Measurements from ENCODE around the gene AP1G2.

The AP1G2 gene, protein sequence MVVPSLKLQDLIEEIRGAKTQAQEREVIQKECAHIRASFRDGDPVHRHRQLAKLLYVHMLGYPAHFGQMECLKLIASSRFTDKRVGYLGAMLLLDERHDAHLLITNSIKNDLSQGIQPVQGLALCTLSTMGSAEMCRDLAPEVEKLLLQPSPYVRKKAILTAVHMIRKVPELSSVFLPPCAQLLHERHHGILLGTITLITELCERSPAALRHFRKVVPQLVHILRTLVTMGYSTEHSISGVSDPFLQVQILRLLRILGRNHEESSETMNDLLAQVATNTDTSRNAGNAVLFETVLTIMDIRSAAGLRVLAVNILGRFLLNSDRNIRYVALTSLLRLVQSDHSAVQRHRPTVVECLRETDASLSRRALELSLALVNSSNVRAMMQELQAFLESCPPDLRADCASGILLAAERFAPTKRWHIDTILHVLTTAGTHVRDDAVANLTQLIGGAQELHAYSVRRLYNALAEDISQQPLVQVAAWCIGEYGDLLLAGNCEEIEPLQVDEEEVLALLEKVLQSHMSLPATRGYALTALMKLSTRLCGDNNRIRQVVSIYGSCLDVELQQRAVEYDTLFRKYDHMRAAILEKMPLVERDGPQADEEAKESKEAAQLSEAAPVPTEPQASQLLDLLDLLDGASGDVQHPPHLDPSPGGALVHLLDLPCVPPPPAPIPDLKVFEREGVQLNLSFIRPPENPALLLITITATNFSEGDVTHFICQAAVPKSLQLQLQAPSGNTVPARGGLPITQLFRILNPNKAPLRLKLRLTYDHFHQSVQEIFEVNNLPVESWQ

GRCh38 chr14:23567186-23568020 is at the start of gene AP1G2:
TSS of gene AP1G2 (minus strand) at chr14:23567791. CDS start at chr14:23567314, 477 bp downstream.
- Histone ChIP-seq H3K27me3 (ENCODE audit: control insufficient read depth, insufficient read depth, low read length) (no peaks in the 10 kb centered on the region), H3K4me1 (peaks cover 24% of the 10 kb centered on the region), H3K79me2 (no peaks in the 10 kb centered on the region), H3K36me3 (ENCODE audit: control insufficient read depth, insufficient read depth, low read length) (no peaks in the 10 kb centered on the region), H3K4me3 (ENCODE audit: low read depth, low read length) (peak within 1 kb of the TSS; percentile 79), H3K4me2 (ENCODE audit: low read length) (peak within 1 kb of the TSS; percentile 80), H3K9ac (peak within 1 kb of the TSS; percentile 74), H3K9me3 (ENCODE audit: control insufficient read depth, low read length) (no peaks in the 10 kb centered on the region), H2AFZ (peak within 1 kb of the TSS; percentile 92), H3K27ac (peak within 1 kb of the TSS; percentile 89)
- TF ChIP-seq, protein P1, sequence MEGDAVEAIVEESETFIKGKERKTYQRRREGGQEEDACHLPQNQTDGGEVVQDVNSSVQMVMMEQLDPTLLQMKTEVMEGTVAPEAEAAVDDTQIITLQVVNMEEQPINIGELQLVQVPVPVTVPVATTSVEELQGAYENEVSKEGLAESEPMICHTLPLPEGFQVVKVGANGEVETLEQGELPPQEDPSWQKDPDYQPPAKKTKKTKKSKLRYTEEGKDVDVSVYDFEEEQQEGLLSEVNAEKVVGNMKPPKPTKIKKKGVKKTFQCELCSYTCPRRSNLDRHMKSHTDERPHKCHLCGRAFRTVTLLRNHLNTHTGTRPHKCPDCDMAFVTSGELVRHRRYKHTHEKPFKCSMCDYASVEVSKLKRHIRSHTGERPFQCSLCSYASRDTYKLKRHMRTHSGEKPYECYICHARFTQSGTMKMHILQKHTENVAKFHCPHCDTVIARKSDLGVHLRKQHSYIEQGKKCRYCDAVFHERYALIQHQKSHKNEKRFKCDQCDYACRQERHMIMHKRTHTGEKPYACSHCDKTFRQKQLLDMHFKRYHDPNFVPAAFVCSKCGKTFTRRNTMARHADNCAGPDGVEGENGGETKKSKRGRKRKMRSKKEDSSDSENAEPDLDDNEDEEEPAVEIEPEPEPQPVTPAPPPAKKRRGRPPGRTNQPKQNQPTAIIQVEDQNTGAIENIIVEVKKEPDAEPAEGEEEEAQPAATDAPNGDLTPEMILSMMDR (IDR thresholded peaks at IDR 0.05): peak; percentile 6

DNA sequence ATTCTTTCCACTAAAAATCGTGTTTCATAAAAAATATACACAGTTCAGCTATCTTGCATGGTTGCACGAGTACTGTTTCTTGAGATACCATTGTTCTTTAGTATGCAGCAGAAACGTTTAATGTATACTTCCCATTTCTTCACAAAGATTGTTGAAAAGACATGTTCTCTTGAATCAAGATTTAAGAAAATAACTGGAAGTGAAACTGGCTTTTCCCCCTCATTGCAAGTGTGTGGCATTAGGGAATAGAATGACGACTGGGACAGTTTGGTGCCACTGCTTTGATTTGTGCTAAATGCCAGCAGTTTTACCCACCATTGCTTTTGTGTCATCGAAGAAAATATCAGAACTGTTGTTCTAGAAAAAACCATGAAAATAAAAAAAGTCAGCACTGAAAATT is 48.3 kb upstream of the AP1G2 start:
- H2AFZ ChIP-seq: no peak overlapping the region
- TF ChIP-seq, protein P1 (IDR thresholded peaks at IDR 0.05): no peak
- no peak overlapping the region for H3K9ac ChIP-seq
- H3K4me2 ChIP-seq (ENCODE audit: low read length): no peak overlapping the region
- H3K79me2 ChIP-seq: no peaks in the 10 kb centered on the region
- no peak overlapping the region for H3K4me3 ChIP-seq (ENCODE audit: low read depth, low read length)
- no peak overlapping the region for H3K27ac ChIP-seq
- no peaks in the 10 kb centered on the region for H3K4me1 ChIP-seq
- H3K9me3 ChIP-seq (ENCODE audit: control insufficient read depth, low read length): no peaks in the 10 kb centered on the region
- no peaks in the 10 kb centered on the region for H3K36me3 ChIP-seq (ENCODE audit: control insufficient read depth, insufficient read depth, low read length)
- H3K27me3 ChIP-seq (ENCODE audit: control insufficient read depth, insufficient read depth, low read length): no peaks in the 10 kb centered on the region

DNA sequence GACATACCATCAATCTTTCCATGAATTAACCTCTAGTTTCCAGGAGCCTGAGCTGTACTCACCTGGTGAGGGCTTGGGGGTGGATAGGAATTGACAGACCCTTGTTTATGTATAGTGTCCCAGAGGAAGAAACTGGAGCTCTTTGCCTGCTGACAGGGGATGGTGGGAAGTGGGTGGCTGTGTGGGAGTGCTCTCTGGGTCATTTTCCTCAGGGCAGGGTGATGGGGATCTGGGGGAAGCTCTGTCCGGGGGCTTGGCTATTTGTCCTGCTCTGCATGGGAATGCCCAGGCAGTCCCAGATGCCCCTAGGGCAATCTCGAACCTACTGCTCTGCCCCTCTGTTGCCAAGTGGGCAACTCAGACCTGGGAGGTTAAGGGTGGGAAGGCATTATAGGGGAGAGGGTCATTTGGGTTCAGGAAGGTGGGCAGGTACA is 46.8 kb upstream of the AP1G2 start:
- H3K27ac ChIP-seq: no peak overlapping the region
- H3K4me2 ChIP-seq (ENCODE audit: low read length): no peak overlapping the region
- no peaks in the 10 kb centered on the region for H3K27me3 ChIP-seq (ENCODE audit: control insufficient read depth, insufficient read depth, low read length)
- TF ChIP-seq, protein P1 (IDR thresholded peaks at IDR 0.05): no peak
- no peak overlapping the region for H3K4me3 ChIP-seq (ENCODE audit: low read depth, low read length)
- H3K9ac ChIP-seq: no peak overlapping the region
- H2AFZ ChIP-seq: no peak overlapping the region
- no peaks in the 10 kb centered on the region for H3K9me3 ChIP-seq (ENCODE audit: control insufficient read depth, low read length)
- no peaks in the 10 kb centered on the region for H3K36me3 ChIP-seq (ENCODE audit: control insufficient read depth, insufficient read depth, low read length)
- H3K4me1 ChIP-seq: no peaks in the 10 kb centered on the region
- no peaks in the 10 kb centered on the region for H3K79me2 ChIP-seq

DNA sequence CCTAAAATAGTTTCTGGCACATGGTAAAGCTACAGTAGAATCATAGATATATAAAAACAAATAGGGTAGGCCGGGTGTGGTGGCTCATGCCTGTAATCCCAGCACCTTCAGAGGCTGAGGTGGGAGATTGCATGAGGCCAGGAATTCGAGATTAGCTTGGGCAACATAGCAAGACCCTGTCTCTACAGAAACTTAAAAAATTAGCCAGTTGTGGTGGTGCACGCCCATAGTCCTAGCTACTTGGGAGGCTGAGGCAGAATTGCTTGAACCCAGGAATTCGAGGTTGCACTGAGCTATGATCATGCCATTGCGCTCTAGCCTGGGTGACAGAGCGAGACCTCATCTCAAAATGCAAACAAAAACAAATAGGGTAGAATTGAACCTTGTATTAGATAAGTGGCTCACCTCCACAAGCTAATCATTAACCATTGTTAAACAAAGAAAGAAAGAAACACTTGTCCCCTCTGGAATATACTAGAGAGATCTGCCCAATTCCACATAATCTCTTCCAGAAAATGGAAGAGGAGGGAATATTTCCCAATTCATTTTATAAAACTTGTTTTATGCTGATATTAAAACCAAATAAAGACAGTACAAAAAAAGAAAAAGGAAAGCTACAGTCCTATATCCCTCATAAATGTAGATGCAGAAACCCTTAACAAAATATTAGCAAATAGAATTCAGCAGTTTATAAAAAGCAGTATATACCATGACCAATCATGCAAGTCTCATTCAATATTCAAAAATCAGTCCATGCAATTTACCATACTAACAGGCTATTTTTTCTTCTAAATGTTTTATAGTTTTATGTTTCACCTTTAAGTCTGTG is 45.9 kb upstream of the AP1G2 start:
- Histone ChIP-seq H3K4me2 (ENCODE audit: low read length) (no peak overlapping the region), H3K27ac (no peak overlapping the region), H3K36me3 (ENCODE audit: control insufficient read depth, insufficient read depth, low read length) (no peaks in the 10 kb centered on the region), H3K79me2 (no peaks in the 10 kb centered on the region), H3K4me1 (no peaks in the 10 kb centered on the region), H2AFZ (no peak overlapping the region), H3K9me3 (ENCODE audit: control insufficient read depth, low read length) (no peaks in the 10 kb centered on the region), H3K27me3 (ENCODE audit: control insufficient read depth, insufficient read depth, low read length) (no peaks in the 10 kb centered on the region), H3K9ac (no peak overlapping the region), H3K4me3 (ENCODE audit: low read depth, low read length) (no peak overlapping the region)
- TF ChIP-seq, protein P1 (IDR thresholded peaks at IDR 0.05): no peak
